OCI-LY7 (cell line): ENCODE data around the gene SLC25A31. TPM values are rescaled to one million over a fixed set of nuclear protein-coding genes. Genes with fewer than 3 reads are reported as not detected.

Experiments used
- BruUV-seq: library from RNA; stranded (reverse); fragments of 400-500 nt; replicated peaks from 2 replicates; lab custom pipeline; 2021; lab: Mats Ljungman, UMichigan
- CTCF ChIA-PET: fragments of 300-600 bp; sonication (Branson Sonifier 250); formaldehyde crosslinking; loops from one replicate; lab custom pipeline; 2022; ENCODE audit warnings: antibody characterized with exemption; ENCODE audit not compliant: unreplicated experiment; lab: Charles Lee
- POLR2A ChIA-PET: fragments of 300-600 bp; sonication (Branson Sonifier 250); formaldehyde crosslinking; loops from one replicate; lab custom pipeline; 2022; ENCODE audit warnings: antibody characterized with exemption; lab: Charles Lee
- DNase-seq: peaks from one replicate; pipeline ENCODE4 v3.0.0-alpha.2; 2015; ENCODE audit warnings: low spot score
- H2AFZ ChIP-seq: fragments of 200-600 bp; sonication (generic), shearing (Covaris generic); 2 replicates; pipeline ENCODE4 v1.6.1; 2014; ENCODE audit warnings: mild to moderate bottlenecking, antibody characterized with exemption, low read length, moderate library complexity
- H3K27ac ChIP-seq: fragments of 200-600 bp; sonication (generic); 2 replicates; pipeline ENCODE4 v1.5.1; 2014; ENCODE audit warnings: mixed run types, low read depth, mild to moderate bottlenecking, moderate library complexity, low read length, inconsistent platforms; ENCODE audit not compliant: poor library complexity, severe bottlenecking
- H3K36me3 ChIP-seq: fragments of 200-600 bp; sonication (generic); 2 replicates; pipeline ENCODE4 v1.6.1; 2014; ENCODE audit warnings: mild to moderate bottlenecking, antibody characterized with exemption, low read length, moderate library complexity, mixed read lengths; ENCODE audit not compliant: insufficient read depth
- H3K4me1 ChIP-seq: fragments of 200-600 bp; sonication (generic); 2 replicates; pipeline ENCODE4 v1.5.1; 2014; ENCODE audit warnings: mild to moderate bottlenecking, low read length; ENCODE audit not compliant: insufficient read depth, poor library complexity, severe bottlenecking
- H3K4me2 ChIP-seq: fragments of 200-600 bp; sonication (generic); 2 replicates; pipeline ENCODE4 v1.6.1; 2014; ENCODE audit warnings: mild to moderate bottlenecking, low read length
- H3K4me3 ChIP-seq: fragments of 200-600 bp; sonication (generic); 2 replicates; pipeline ENCODE4 v1.5.1; 2014; ENCODE audit warnings: mild to moderate bottlenecking, low read depth, low read length; ENCODE audit not compliant: poor library complexity, severe bottlenecking
- H3K79me2 ChIP-seq: fragments of 200-600 bp; sonication (generic); 2 replicates; pipeline ENCODE4 v1.6.1; 2016; ENCODE audit warnings: low read depth, mild to moderate bottlenecking, low read length, moderate library complexity, mixed read lengths; ENCODE audit not compliant: insufficient read depth
- H3K9me2 ChIP-seq: fragments of 200-600 bp; sonication (generic); 2 replicates; pipeline ENCODE4 v1.6.1; 2016; ENCODE audit warnings: mild to moderate bottlenecking, low read length, mixed read lengths; ENCODE audit not compliant: insufficient read depth
- H3K9me3 ChIP-seq: fragments of 200-600 bp; sonication (generic); 2 replicates; pipeline ENCODE4 v1.6.1; 2014; ENCODE audit warnings: mild to moderate bottlenecking, mixed run types, low read length, mixed read lengths
- H4K20me1 ChIP-seq: fragments of 200-600 bp; sonication (generic); 2 replicates; pipeline ENCODE4 v1.6.1; 2014; ENCODE audit warnings: mild to moderate bottlenecking, antibody characterized with exemption, low read length, moderate library complexity, mixed read lengths; ENCODE audit not compliant: insufficient read depth
- CTCF ChIP-seq: fragments of 200-600 bp; sonication (generic); conservative IDR thresholded peaks from 2 replicates; pipeline ENCODE4 v1.5.1; 2014; ENCODE audit warnings: mild to moderate bottlenecking, antibody characterized with exemption, low read length, moderate library complexity, mixed read lengths
- EZH2phosphoT487 ChIP-seq: fragments of 200-600 bp; sonication (generic); IDR thresholded peaks from 2 replicates; pipeline ENCODE4 v1.6.1; 2018; ENCODE audit warnings: low read depth, borderline replicate concordance, mild to moderate bottlenecking, mixed run types, antibody characterized with exemption, low read length, moderate library complexity, mixed read lengths
- intact Hi-C: fragments of 100-400 bp; cut with micrococcal nuclease; formaldehyde crosslinking; loops from one replicate; pipeline ENCODE4 v1.10.0; 2022; ENCODE audit not compliant: unreplicated experiment
- total RNA-seq, 2 experiments: library from RNA; depleted of rRNA in 1 of 2; stranded (reverse); fragments of >200 nt in 1 of 2; shearing (Covaris generic) in 1 of 2; gene quantifications; 2 replicates each; pipeline ENCODE4 v1.2.3, GENCODE V29; 2014 to 2022

Gene SLC25A31
- total RNA-seq, 2 experiments from 2014 or later: not detected

GRCh38 chr4:127686658-127687057, 43.5 kb upstream of the SLC25A31 start:
- Histone ChIP-seq H3K9me2 (no peaks in the 10 kb centered on the region), H3K9me3 (no peaks in the 10 kb centered on the region), H4K20me1 (no peaks in the 10 kb centered on the region), H3K27ac (no peak overlapping the region), H3K79me2 (no peaks in the 10 kb centered on the region), H3K4me2 (no peak overlapping the region), H2AFZ (no peak overlapping the region), H3K36me3 (no peaks in the 10 kb centered on the region), H3K4me1 (no peaks in the 10 kb centered on the region), H3K4me3 (no peak overlapping the region)
- ChIA-PET POLR2A (interaction anchor here (0.6 kb wide), 1 partner anchor 89 kb away, joined by 4 read pairs; no protein-coding TSS in a partner anchor), CTCF (no interaction called here)
- DNase-seq: no peak
- no TSS peak for BruUV-seq
- TF ChIP-seq EZH2phosphoT487: no peak
- TF ChIP-seq CTCF: no peak
- intact Hi-C loops: no loop called here

GRCh38 chr4:127687580-127687979, 42.6 kb upstream of the SLC25A31 start:
- BruUV-seq: no TSS peak
- no peaks in the 10 kb centered on the region for H3K4me1 ChIP-seq
- no peak overlapping the region for H2AFZ ChIP-seq
- H3K36me3 ChIP-seq: no peaks in the 10 kb centered on the region
- H3K9me3 ChIP-seq: no peaks in the 10 kb centered on the region
- no peak overlapping the region for H3K27ac ChIP-seq
- intact Hi-C loops: no loop called here
- POLR2A ChIA-PET: interaction anchor here (2.1 kb wide), 1 partner anchor 12 kb away, joined by 9 read pairs; no protein-coding TSS in a partner anchor
- no peak overlapping the region for H3K4me2 ChIP-seq
- no peak for TF ChIP-seq CTCF
- no peak for TF ChIP-seq EZH2phosphoT487
- CTCF ChIA-PET: no interaction called here
- H3K79me2 ChIP-seq: no peaks in the 10 kb centered on the region
- H3K9me2 ChIP-seq: no peaks in the 10 kb centered on the region
- no peaks in the 10 kb centered on the region for H4K20me1 ChIP-seq
- no peak overlapping the region for H3K4me3 ChIP-seq
- no peak for DNase-seq

GRCh38 chr4:127698789-127699200, 31.4 kb upstream of the SLC25A31 start:
- ChIA-PET CTCF (no interaction called here), POLR2A (no interaction called here)
- no peak for DNase-seq
- Histone ChIP-seq H3K36me3 (no peaks in the 10 kb centered on the region), H3K9me3 (no peaks in the 10 kb centered on the region), H3K4me3 (no peak overlapping the region), H3K79me2 (no peaks in the 10 kb centered on the region), H2AFZ (no peak overlapping the region), H3K9me2 (no peaks in the 10 kb centered on the region), H3K4me1 (no peaks in the 10 kb centered on the region), H3K4me2 (no peak overlapping the region), H3K27ac (no peak overlapping the region), H4K20me1 (no peaks in the 10 kb centered on the region)
- BruUV-seq: no TSS peak
- intact Hi-C loops: no loop called here
- TF ChIP-seq CTCF (no peak), EZH2phosphoT487 (no peak)
